Glomerular visceral epithelial cell (primary cell): ENCODE results near the gene EIF1AD.
"Not testable (repeated sequence)": the region's sequence is repeated elsewhere in the genome, so short reads cannot be mapped to it uniquely, and the experiment has no call there.

Experiments
- DNase-seq: peaks from one replicate; pipeline ENCODE4 v3.0.0-alpha.2; 2016; ENCODE audit errors: extremely low spot score

EIF1AD gene, protein sequence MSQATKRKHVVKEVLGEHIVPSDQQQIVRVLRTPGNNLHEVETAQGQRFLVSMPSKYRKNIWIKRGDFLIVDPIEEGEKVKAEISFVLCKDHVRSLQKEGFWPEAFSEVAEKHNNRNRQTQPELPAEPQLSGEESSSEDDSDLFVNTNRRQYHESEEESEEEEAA

DNA sequence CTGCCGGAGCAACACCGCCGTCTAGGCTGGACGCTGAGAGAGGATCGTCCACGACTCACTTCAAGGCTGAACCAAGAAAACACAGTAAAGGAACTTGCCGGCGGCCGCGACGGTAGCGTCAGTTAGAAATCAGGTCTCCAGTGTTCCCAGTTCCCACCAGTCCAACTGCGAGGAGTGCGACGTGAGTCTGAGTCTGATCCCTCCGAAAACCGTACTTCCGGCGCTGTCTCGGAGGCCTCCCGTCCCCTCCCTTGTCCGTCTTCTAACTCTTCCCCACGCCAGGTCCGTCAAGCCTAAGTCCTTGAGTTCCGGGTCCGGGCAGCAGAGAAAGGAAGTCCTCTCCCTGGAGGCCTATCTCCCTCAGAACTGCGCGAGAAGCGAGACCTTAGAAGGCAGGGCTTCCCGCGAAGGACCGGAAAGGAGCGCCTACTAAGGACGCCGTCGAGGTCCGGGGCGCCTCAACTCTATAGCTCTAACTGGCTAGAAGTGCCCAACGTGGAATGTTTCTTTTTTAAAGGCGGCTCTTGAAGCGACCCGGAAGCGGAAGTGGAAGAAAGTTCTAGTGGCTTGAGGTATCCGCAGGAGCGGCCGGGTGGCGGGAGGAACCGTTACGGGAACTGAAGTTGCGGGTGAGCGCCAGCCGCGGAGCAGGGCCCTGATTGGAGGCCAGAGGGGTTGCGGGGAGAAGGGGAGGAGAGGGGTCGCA lies at the start of gene EIF1AD, which contains the start of gene BANF1:
TSS of gene EIF1AD (minus strand) at position 216 of the 706 bp plus-strand sequence. CDS start 1,768 bp downstream, outside the sequence.
TSS of gene BANF1 (plus strand) at position 562 of the 706 bp plus-strand sequence. CDS start 748 bp downstream, outside the sequence.
- peak; percentile 96 for DNase-seq

DNA sequence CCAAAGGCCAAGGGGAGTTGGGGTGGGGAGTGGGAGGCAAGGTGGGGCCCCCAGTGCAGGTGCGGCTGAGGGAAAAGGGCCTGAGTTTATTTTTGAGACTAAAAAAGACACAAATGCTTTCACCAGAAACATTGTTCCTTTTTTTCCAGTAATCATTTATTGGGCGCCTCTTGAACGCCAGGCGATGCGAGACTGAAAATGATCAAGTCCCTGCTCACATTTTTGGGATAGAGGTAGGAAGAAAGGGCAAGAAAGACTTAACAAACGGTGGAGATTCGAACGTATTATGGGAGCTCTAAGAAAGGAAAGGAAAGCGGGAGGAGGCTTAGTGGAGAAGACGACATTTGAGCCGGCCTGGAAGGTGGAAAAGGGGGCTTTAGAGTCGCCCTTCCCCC lies 49.4 kb upstream of the EIF1AD start:
- no peak for DNase-seq

DNA sequence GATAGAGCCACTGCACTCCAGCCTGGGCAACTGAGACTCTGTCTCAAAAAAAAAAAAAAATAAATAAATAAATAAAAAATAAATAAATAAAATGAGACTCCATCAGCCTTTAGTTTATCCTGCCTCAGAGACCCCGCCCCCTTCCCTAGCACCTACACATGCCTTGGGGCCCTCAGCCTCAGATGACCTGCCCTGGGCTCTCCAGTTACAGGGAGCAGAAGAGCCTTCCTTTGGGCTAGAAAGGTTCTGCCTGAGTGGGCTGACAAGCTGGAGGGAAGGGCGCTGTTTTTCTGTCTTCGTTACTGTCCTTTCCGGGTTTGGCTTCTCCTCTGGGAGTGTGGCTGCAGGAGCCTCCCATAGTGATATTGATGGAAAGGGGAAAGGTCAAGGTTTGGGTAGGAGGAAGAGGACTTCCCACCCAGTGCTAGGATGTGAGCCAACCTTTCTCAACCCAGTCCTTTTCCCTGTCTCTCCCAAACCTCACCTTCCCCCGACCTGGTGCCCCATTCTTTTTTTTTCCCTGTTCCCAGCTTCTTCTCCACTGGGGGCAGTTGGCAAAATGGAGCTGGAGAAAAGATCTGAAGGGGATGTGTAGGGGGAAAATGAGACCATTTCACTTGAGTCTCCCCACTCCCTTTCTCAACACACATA lies 48.7 kb upstream of the EIF1AD start:
- DNase-seq, result no peak

DNA sequence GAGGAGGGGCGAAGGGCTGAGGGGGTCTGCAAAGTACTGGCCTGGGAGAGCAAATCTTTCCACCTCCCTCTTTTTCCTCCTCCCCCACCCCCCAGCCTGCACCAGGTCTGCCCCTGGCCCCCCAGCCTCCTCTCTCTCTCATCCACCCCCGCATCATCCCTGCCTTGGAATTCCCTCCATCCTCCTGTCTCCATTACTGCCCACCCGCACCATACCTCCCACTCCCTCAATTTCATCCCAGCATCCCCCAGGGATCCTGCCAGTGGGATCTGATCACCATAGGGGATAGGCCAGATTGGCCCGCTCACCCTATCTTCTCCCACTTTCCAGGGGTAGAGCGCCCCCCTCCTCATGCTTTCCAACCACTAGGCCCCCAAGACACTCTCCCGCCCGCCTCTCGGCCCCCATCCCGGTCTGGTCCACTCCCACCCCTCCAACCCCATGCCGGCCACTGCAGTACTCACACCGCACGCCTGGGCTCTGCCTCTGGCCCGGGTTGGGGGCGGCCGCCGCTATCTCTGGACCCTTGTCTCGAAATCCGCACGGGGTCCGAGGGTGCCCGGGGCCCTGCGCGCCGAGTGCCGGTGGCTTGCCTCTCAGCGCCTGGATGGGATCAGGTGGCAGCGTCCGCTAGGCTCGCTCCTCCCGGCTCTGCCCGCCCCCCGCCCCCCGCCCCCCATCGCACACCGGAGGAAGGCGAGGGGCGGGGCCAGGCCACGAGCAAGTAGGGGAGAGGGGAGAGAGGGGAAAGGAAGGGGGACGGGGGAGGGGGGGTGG lies 46.8 kb upstream of the EIF1AD start, which contains the start of gene GAL3ST3:
TSS of gene GAL3ST3 (minus strand) at position 615 of the 777 bp plus-strand sequence. CDS start 3,746 bp downstream, outside the sequence.
- no peak for DNase-seq

DNA sequence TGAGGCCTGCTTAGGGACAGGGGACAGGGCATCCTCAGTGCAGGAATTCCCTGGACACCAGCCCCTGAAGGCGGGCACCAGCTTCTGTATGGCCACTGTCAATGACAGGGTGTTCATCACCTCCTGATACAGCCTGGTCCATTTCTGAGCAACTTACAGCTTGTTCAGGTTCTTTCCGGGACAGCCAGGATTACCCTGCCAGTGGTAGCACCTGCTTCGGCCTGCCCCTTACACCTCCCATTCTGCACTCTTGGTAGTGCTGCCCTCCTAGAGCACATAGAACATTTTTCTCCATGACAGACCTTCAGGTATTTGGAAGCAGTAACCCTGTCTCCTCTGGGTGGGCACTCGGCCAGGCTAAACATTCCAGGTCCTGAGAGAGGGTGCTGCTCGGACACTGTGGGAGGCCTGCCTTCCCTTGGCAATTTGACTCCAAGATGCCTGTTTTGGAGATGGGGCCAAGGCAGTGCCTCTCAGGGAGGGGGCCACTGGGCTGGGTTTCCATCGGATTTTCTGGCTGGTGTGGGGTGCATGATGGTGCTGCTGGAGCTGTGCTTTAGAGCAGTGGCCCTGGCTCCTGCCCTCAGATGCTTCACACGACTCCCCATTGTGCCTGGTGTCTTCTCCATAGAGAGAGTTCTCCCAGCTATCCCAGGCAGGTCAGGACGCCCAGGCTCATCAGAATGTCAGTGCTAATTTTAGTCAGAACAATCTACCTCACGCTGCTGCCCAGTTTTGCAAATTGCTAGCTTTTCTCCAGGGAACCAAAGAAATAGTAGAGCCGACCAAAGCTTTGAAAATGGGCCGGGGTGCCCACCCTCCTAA lies 45.8 kb upstream of the EIF1AD start:
- DNase-seq, result peak; percentile 77

DNA sequence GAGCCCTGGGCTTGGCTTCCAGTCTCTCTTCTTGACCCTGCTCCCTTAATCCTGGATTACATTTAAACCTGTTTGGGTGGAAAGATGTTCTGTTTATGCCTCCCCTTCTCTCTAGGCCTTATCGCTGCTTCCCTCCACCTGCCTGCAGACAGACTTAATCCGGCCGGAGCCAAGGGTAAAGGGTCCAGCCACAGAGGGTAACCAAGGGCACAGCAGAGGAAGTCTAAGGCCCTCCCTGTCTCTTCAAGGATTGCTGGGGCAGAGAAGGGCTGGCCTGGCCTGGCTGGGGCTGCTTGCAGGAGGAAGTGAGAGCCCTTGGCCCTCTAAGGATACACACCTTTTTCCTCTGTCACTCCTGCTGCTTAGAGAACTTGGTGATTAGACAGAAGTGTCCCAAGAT lies 44.9 kb upstream of the EIF1AD start:
- DNase-seq, result no peak

DNA sequence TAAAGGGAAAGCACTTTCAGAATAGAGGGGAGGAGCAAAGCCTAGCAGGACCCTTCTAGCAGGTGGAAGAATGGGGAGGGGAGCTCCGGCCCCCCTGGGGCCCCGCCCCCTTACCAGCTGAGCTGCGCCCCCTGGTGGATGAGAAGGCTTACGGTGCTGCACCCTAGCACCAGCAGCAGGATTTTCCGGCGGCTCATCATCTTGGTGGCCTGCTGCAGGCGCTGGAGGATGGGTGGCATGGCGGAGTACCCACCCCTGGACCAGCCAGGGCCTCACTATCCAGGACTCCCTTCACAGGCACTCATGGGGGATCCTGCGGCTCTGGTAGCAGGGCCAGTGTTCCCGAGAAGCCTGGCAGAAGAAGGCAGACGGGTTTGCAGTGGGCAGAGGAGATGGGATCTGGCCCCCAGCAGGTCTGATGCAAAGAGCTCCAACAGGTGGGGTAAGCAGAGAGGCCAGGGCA lies 43.3 kb upstream of the EIF1AD start:
- peak; percentile 68 for DNase-seq

DNA sequence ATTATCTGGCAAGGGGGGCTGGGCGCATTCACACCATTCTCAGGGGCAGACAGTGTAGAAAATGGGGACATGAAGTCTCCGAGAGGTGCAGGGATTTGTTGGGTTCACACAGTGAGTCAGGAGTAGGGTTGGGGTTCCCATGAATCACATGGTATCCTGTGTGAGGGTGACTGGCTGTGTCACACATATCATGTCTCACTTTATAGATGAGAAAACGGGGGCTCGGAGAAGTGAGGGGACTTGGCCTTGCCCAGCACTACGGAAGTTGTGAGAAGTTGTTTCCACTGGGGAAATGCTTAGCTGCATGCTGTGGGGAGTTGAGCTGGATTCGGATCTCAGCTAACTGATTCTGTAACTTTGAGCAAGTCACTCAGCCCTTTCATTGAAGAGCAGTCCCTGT lies 42.8 kb upstream of the EIF1AD start:
- DNase-seq, result no peak

DNA sequence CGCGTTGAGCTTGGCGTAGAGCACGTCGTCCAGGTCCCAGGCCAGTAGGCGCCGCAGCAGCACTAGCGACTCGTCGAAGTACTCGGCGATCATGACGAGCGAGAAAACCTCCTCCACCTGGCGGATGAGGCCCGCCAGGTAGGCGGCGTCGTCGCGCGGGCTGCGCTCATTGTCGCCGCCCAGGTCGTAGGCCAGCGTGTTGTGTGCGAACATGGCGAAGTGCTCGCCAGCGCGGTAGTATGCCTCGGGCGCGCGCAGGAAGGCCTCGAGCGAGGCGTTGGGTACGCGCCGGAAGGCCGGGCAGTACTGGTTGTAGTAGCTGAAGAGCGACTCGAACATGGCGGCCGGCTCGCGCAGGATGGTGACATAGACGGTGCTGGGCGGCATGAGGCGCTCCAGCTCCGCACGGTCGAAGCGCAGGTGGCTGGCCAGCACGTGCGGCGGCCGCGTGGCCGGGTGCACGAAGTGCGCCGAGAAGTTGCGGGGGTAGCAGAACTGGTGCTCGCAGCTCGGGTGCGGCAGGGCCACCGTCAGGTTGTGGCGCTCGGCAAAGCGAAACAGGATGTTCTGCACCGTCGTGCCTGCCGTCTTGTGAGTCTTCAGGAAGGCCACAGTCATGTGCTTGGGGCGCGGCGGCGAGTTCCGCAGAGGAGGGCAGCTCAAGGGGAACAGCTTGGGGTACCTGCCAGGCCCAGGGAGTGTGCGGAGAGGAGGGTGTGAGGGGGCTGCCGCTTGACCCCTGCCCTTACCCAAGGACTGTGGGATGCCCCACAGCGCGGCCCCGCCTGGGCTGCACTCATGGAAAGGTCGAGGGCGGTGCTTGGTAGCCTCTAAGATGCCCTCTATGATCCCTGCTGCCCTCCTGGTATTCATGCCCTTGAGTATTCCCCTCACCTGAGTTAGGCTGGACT lies 41.3 kb upstream of the EIF1AD start:
- no peak for DNase-seq

DNA sequence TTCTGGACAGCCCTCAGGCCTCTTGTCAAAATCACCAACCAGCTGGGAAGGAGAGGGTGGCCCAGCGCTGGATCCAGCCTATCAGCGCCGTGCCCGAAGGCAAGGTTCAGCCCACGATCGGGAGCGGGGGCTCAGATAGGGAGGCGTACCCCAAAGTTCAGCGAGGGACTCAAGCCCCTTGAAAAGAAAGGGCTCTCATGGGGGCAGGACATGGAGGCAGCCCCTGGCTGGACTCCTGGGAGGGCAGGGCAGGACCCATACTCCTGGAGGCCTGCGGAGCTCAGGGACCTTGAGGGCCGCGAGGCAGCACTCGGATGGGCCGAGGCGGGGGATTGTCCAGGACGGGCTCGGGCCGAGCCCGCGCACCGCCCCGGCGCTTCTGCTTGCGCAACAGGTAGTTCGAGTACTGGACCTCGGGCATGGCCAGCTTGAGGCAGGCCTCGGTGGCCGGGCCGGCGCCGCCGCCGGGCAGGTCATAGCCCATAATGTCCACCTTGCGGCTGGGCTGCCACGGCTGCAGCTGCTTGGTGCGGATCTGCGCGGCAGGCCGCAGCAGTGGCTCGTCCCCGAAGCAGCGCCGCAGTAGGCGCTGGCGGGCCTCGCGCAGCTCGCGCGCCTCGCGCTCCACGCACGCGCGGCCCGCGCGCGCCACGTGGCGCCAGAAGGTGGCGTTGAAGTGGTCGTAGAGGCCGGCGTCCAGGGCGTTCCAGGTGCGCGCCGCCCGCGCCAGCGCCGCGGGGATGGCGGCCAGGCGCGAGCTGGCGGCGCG lies 40.5 kb upstream of the EIF1AD start:
- no peak for DNase-seq

DNA sequence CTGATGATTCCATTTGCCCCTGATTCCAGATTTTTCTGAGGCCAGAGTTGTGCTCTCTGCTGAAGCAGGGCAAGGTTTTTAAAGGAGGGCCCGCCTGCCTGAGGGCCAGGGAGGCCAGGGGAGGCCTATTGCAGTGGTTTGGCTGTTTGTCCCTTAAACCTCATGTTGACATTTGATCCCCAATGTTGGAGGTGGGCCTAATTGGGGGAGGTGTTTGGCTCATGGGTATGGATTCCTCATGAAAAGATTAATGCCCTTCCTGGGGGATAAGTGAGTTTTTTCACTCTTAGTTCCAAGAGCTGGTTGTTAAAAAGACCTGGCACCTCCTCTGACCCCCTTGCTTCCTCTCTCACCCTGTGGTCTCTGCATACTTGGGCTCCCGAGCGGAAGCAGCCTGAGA lies 37.8 kb upstream of the EIF1AD start:
- no peak for DNase-seq

DNA sequence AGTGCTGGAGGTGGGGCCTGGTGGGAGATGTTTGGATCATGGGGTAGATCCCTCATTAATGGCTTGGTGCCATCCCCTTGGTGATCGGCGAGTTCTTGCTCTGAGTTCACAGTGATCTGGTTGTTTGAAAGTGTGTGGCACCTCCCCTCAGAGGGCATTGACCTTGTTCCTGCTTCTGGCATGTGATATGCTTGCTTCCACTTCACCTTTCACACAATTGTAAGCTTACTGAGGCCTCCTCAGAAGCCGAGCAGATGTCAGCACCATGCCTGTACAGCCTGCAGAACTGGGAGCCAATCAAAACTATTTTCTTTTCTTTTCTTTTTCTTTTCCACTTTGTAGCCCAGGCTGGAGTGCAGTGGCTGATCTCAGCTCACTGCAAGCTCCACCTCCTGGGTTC lies 35.4 kb upstream of the EIF1AD start:
- DNase-seq, result no peak

DNA sequence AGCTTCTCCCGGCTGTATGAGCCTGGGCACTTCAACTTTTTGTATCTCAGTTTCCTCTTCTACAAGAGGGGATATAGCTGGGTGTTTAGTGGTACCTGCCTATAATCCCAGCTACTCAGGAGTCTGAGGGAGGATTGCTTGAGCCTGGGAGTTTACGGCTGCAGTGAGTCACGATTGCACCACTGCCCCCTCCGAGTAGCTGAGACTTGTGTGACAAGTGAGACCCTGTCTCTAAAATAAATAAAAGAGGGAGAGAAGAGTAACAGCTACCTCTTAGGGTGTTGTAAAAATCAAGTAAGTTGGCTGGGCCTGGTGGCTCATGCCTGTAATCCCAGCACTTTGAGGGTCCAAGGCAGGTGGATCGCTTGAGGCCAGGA lies 34.4 kb upstream of the EIF1AD start:
- DNase-seq, result no peak

DNA sequence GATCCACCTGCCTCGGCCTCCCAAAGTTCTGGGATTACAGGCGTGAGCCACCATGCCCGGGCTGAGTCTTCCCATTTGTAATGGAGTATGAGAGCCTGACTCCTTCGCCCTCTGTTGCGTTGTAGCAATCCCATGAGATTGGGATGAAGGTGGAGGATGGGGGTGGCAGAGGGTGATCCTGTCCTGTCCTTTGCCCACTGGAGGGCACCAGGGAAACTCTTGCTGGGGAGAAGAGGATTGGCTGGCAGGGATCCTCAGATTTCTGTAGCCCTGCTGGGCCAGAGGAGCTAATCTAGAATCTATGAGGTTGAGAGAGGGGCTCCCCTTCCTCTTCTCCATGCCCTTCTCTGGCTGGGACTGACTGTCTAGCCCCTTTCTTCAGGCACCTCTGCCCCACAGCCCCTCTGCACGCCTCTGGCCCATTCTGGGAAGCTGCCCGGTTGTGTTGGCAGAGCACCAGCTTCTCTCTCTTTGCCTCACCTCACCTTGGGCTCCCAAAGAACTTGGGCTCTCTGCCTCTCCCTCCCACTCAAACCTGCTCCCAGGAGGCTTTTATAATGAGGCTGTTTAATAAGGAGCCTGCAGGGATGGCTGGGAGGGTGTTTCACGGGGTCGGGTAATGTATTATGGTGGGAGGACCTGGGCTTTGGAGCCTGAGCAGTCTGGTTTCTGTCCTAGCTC lies 33.8 kb upstream of the EIF1AD start:
- no peak for DNase-seq

DNA sequence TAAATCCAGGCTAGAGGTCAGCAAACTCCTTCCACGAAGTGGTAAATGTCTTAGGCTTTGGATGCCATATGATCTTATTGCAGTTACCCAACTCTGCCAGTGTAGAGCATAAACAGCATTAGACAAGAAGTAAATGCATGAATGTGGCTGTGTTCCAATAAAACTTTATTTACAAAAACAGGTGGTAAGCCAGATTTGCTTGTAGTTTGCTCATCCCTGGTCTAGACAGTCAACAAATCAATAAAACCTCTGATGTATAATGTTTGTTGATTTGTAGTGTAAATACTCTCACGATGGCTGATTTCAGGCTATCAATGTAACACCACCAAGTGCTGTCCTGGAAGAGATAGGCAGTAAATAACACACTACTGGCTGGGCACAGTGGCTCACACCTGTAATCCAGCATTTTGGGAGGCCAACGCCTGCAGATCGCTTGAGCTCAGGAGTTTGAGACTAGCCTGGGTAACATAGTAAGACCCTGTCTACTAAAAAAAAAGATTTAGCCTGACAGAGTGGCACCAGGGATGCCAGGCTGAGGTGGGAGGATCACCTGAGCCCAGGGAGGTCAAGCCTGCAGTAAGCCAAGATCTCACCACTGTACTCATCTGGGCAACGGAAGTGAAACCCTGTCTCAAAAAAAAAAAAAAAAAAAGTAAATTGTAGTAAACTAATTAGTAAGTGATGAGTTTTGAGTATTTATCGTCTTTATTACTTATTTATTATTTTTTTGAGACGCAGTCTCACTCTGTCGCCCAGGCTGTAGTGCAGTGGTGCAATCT lies 31.2 kb upstream of the EIF1AD start:
- no peak for DNase-seq

DNA sequence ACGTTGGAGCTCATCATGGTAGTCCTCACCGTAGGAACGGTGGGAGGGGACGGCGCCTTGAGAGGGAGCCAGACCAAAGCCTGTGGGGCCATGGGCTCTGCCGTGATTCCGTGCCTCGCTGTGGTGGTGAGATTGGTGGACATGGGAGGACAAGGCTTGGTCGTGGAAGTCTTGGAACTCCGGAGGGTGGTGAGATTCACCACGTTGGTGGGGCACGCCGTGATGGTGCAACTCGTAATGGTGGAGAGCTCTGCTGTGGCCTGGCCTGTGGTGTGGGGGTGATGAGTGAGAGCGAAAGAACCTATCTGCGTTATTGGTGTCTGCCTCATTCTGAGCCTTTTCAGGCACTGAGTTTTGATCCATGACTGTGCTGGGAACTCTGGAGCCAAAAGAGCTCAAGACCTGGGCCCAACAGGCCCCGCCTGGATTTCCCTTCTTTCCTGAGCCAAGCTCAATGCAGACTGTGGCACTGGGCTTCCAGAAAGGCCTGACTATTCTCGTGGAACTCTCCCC lies 24.1 kb upstream of the EIF1AD start, which contains the start of gene CATSPER1:
TSS of gene CATSPER1 (minus strand) at position 463 of the 513 bp plus-strand sequence. CDS start at position 363, 100 bp downstream.
- no peak for DNase-seq

DNA sequence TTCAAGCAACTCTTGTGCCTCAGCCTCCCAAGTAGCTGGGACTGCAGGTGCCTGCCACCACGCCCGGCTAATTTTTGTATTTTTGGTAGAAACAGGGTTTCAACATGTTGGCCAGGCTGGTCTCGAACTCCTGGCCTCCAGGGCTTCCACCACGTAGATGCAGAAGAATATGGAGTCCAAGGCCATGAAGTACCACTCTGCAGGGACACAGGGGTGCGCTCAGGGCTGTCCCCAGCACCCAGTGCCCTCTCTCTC lies 21.2 kb upstream of the EIF1AD start:
- not testable (repeated sequence) for DNase-seq
